Mammary epithelial cell (primary cell): ENCODE results near the gene TRPM1.

ENCODE experiments used
- EZH2 ChIP-seq: IDR thresholded peaks from 2 replicates; pipeline ENCODE4 v1.6.1; 2012; ENCODE audit warnings: low read length, inconsistent platforms, borderline replicate concordance
- TF ChIP-seq, protein P1 (sequence below), 2 donors: IDR thresholded peaks in 1 of 2; conservative IDR thresholded peaks in 1 of 2; 2 replicates each; pipeline ENCODE4 v1.5.1; 2011 to 2012; ENCODE audit warnings: inconsistent platforms in 2 of 2, low read length in 2 of 2, mild to moderate bottlenecking in 2 of 2, control low read depth in 1 of 2, low read depth in 1 of 2; ENCODE audit not compliant: insufficient read depth in 1 of 2; ENCODE audit errors: extremely low read depth in 1 of 2

DNA sequence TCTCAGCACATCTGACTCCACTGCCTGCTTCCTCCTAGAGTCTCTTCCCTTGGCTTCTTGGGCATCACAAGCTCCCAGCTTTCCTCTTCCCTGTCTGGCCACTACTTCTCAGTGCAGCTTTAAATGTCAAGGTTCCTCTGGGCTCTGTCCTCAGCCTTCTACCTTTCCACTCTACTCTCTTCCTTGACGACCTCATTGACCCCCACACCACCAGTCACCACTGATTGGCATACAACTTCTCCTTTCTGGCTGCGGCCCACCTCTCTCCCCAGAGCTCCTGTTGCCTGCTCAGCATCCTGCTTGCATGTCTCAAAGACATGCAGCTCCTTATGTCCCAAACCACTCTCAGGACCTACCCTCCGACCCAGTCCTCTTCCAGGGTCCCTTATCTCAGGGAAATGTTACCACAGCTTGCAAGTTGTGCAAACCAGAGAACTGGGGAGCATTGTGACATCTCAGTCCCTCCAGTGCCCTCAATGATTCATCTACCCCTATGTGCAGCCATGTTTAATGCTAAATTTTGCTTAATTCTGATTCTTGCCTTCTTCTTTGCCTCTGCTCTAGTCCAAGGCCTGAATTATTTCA, 49.9 kb downstream of the TRPM1 start:
- TF ChIP-seq, protein P1, sequence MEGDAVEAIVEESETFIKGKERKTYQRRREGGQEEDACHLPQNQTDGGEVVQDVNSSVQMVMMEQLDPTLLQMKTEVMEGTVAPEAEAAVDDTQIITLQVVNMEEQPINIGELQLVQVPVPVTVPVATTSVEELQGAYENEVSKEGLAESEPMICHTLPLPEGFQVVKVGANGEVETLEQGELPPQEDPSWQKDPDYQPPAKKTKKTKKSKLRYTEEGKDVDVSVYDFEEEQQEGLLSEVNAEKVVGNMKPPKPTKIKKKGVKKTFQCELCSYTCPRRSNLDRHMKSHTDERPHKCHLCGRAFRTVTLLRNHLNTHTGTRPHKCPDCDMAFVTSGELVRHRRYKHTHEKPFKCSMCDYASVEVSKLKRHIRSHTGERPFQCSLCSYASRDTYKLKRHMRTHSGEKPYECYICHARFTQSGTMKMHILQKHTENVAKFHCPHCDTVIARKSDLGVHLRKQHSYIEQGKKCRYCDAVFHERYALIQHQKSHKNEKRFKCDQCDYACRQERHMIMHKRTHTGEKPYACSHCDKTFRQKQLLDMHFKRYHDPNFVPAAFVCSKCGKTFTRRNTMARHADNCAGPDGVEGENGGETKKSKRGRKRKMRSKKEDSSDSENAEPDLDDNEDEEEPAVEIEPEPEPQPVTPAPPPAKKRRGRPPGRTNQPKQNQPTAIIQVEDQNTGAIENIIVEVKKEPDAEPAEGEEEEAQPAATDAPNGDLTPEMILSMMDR (conservative IDR thresholded peaks at IDR 0.05 in 1 of 2, IDR thresholded peaks at IDR 0.05 in 1 of 2; ENCODE audit: extremely low read depth in 1 of 2, insufficient read depth in 1 of 2, low read depth in 1 of 2, low read length in 2 of 2) = no peak
- TF ChIP-seq EZH2 = no peak
